HG02852 (cell line): ENCODE measurements around the gene RPIA.
A peak's percentile ranks its signal among the peaks of the same experiment; 100 is the strongest.
"Not testable (repeated sequence)": the region's sequence is repeated elsewhere in the genome, so short reads cannot be mapped to it uniquely, and the experiment has no call there.

ENCODE experiments used
- ATAC-seq: cut with Tn5 transposase; IDR thresholded peaks from one replicate; pipeline ENCODE4 v1.9.1; 2021; ENCODE audit warnings: mild to moderate bottlenecking, moderate library complexity; ENCODE audit not compliant: unreplicated experiment

The RPIA gene

GRCh38 chr2:88729061-88729745, 37.7 kb downstream of the RPIA start:
- no peak for ATAC-seq

DNA sequence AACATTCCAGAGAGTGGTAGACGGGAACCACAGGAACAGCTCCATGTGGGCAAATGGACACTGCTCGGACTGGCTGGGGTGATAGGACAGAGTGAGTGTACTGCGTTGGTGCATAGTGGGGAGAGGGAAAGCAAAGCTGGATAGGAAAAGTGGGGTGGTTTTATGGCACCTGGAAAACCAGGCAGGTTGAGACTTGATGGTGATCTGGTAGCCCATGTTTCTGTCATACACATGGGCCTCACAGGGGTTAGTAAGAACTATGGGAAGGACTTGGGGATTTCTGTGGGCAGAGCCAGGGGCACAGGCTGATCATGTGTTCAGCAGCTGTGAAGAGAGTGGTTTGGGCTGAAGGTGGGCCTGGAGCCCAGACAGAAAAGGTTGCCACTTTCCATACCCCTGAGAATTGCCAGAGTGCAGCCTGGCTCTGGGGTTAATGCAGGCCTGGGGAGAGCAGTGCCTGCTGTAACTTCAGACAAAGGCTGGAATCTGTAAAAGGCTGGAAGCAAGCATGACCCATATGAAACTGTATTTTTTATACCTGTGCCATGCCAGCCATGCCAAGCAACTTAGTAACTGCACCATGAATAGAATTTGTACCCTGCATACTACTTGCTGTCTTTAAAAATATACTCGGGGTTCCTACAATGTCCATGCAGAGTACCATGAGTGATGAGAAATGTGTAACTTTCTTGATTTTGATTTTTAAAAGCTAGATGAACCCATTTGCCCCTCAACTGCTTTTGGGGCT, 41.9 kb downstream of the RPIA start:
- ATAC-seq: no peak

DNA sequence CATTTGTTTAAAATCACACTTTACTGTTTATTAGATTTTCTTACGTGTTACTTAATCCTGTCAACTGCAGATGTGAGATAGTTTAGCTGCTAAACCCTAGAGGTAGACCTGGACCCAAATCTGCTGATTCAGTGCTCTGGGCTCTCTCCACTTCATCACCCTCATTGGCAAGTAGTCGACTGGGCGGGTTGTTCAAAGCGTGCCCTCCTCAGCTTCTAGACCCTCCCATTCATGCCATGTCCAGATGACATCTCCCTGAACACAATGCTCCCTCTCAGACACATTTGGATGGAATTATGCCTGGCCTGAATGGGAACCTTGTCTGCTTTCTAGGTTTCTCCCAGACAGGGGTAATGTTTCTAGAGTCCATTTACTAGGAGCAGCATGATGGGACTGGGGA, 43.7 kb downstream of the RPIA start:
- ATAC-seq: no peak

GRCh38 chr2:88735853-88736252, 44.4 kb downstream of the RPIA start:
- no peak for ATAC-seq

- ATAC-seq: no peak
Observed at GRCh38 chr2:88736437-88736836, 45.0 kb downstream of the RPIA start.

GRCh38 chr2:88737385-88737784, 45.9 kb downstream of the RPIA start:
- peak; percentile 59 for ATAC-seq

DNA sequence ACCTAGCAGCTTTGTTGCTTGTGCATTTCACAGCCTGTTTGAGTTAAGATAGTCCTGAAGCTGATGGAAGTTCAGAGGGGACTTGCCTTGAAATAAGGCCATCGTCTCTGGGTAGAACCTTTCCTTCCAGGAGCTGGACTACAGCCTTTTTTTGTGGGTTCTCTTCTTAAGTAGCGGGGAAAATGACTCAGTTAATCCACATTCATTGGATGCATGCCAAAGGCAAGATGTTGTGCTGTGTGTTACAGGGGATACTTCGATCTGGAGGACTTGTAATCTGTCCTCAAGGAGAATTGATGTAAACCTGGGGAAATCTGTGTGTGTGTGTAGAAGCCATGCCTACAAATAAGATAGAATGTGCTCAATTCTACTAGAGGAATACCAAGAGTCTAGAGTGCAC, 46.8 kb downstream of the RPIA start:
- no peak for ATAC-seq

GRCh38 chr2:88739985-88740600, 48.6 kb downstream of the RPIA start:
- peak; percentile 80 for ATAC-seq

GRCh38 chr2:88746929-88747490, 55.5 kb downstream of the RPIA start:
- no peak for ATAC-seq

- ATAC-seq: no peak
Observed at GRCh38 chr2:88747990-88748389, 56.5 kb downstream of the RPIA start.

GRCh38 chr2:88751768-88752167, 60.3 kb downstream of the RPIA start:
- ATAC-seq: no peak

GRCh38 chr2:88753833-88754584, 62.5 kb downstream of the RPIA start:
- ATAC-seq: peak; percentile 88

DNA sequence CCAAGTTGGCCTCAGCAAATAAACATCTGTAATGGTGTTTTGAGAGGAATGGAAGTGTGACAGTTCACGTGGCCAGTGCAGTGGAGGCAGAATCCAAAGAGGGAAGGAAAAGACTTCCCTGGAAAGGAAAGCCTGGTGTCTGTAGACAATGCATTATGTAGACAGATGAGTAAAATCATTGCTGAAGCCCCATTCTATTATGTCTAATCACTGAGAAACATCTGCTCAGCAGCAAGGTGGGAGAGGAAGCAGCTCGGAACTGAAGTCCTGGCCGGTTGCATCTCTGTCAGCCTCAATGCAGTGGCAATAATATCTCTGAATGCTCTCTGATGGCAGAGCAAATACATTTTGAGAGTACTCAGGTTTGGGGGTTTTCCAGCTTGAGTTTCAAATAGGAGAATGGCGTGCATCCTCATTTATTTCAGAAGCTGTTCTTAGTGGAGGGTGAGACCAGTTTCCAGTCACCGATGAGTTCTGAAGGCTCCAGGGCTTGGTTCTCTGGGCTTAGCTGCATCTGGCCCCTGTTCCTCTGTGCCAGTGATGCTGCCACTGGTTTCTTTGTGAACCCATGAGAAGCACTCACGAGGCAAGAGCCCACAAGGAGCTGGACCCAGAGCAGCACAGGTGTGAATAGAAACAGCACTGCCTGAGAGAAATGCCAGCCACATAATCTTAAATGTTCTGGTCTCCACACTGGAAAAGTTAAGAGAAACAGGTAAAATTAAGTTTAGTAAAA, 63.3 kb downstream of the RPIA start:
- ATAC-seq: peak; percentile 63

DNA sequence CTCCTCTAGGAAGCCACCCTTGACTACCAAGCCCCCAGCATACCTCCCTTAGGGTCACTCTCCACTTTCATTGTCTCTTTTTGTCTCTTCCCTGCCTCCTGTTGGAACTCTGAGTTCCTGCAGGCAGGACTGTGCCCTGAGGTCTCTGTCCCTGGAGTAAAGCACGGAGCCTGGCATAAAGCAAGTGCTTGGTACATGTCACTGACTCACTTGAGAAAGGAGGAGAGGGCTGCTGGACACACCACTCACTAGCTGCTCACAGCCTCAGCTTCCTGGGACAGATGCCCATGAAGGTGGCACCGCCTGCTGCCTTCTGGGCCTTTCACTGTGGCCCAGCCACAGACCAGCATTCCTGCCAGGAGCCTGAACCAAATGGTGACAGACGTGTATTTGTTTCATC, 64.4 kb downstream of the RPIA start:
- no peak for ATAC-seq

- ATAC-seq: no peak
Observed at GRCh38 chr2:88757025-88757424, 65.6 kb downstream of the RPIA start.

GRCh38 chr2:88758702-88759101, 67.2 kb downstream of the RPIA start:
- ATAC-seq: not testable (repeated sequence)

DNA sequence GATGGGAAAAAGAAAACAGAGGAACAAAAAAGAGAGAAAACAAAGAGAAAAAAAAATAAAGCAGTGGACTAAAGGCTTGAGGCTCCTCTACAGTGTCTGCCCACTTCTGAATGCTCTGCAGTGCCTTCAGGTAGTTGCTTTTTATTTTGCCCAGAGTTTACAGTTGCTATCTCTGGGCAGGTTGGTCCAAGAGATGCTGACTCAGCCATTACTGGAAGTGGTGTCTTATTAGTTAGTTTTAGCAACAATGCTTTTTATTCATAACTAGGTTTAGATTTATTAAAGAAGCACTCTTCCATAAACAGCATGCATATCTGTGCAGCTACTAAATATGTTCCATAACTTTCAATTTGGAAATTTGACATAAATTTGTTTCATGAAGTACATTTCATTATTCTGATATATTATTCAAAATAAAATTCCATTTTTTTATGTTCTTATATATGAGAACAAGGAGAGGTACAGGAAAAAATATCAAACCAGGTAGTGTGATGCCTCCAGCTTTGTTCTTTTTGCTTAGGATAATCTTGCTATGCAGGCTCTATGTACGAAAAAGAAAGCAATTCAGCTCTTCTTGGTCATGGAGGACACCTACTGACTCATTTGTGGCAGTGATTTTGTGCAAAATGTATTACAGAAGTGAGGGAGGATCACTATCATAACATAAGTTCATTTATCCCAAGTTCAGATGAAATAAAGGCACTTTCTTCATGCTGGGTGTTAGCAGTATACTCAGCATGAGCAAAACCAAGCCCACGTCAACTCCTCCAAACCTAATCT, 69.5 kb downstream of the RPIA start:
- no peak for ATAC-seq

- ATAC-seq: no peak
Observed at GRCh38 chr2:88764141-88764849, 72.8 kb downstream of the RPIA start.

DNA sequence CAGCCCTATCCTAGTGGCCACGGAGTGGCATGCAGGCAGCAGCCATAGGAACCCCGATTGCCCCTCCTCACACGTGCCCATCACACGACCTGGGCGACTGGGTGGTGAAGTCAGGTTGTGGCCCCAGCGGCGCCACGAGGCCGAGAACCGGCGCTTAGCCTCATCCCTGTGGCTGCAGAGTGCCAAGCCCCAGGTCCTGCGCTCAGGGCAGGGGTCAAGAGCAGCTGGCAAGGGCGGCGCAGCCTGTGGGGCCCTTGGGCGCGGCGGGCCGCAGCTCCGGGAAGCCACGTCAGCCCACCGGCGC, 73.3 kb downstream of the RPIA start:
- no peak for ATAC-seq
